ENCODE results near the gene AMPH. TPM values are rescaled to one million over a fixed set of nuclear protein-coding genes. Genes with fewer than 3 reads are reported as not detected.

AMPH gene
- total and polyA plus RNA-seq, 9 of the 15 experiments (the other 6 are each of a cell fraction or from before 2014, with no cell fraction given), result 0.03 to 0.35 TPM; not detected in 7

- in situ Hi-C loops (cut with MboI), result no loop called here
Observed at GRCh38 chr7:38391751-38392150, 239.4 kb downstream of the AMPH start.

More at GRCh38 chr7:38391751-38392150, 239.4 kb downstream of the AMPH start:
- DNase-seq (ENCODE audit: extremely low read depth in 1 of 4, low spot score in 3 of 4) (no peak), ATAC-seq (no peak), FAIRE-seq (no peak)
- no peaks in the 10 kb centered on the region for H3K9me1 ChIP-seq (ENCODE audit: control insufficient read depth, insufficient read depth, low read length)
- H3K36me3 ChIP-seq (ENCODE audit: control insufficient read depth, insufficient read depth, low read length), result no peaks in the 10 kb centered on the region
- no peaks in the 10 kb centered on the region for H3K4me1 ChIP-seq (replicated peaks in 1 of 2; ENCODE audit: control insufficient read depth in 2 of 2, insufficient read depth in 2 of 2, low read length in 2 of 2)
- no peaks in the 10 kb centered on the region for H3K27me3 ChIP-seq (ENCODE audit: control insufficient read depth in 2 of 2, insufficient read depth in 2 of 2, low read length in 2 of 2)
- H2AFZ ChIP-seq (ENCODE audit: low read depth, low read length), result no peak overlapping the region
- TF ChIP-seq ZNF408 (CRISPR knock-in tag; IDR thresholded peaks at IDR 0.05; ENCODE audit: low read depth) (no peak), HLTF (IDR thresholded peaks at IDR 0.05) (no peak), HSF4 (CRISPR knock-in tag; IDR thresholded peaks at IDR 0.05; ENCODE audit: borderline replicate concordance) (no peak), GATA2 (CRISPR knock-in tag; IDR thresholded peaks at IDR 0.05) (no peak), THAP12 (CRISPR knock-in tag; IDR thresholded peaks at IDR 0.05) (no peak), CEBPG (CRISPR knock-in tag; IDR thresholded peaks at IDR 0.05) (no peak), CEBPG (tag; conservative IDR thresholded peaks at IDR 0.05 in 1 of 2, IDR thresholded peaks at IDR 0.05 in 1 of 2) (no peak), PYGO2 (tag; IDR thresholded peaks at IDR 0.05) (no peak), USF1 (CRISPR knock-in tag; IDR thresholded peaks at IDR 0.05) (no peak), XRCC4 (IDR thresholded peaks at IDR 0.05; ENCODE audit: extremely low read depth, insufficient read depth, insufficient read length) (no peak), MYC (IDR thresholded peaks at IDR 0.05; ENCODE audit: low read depth, low read length) (no peak), MYC (CRISPR knock-in tag; IDR thresholded peaks at IDR 0.05; ENCODE audit: borderline replicate concordance, low read depth) (no peak)
- TF ChIP-seq, protein P1, sequence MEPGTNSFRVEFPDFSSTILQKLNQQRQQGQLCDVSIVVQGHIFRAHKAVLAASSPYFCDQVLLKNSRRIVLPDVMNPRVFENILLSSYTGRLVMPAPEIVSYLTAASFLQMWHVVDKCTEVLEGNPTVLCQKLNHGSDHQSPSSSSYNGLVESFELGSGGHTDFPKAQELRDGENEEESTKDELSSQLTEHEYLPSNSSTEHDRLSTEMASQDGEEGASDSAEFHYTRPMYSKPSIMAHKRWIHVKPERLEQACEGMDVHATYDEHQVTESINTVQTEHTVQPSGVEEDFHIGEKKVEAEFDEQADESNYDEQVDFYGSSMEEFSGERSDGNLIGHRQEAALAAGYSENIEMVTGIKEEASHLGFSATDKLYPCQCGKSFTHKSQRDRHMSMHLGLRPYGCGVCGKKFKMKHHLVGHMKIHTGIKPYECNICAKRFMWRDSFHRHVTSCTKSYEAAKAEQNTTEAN (CRISPR knock-in tag; IDR thresholded peaks at IDR 0.05), result no peak
- TF ChIP-seq, protein P2, sequence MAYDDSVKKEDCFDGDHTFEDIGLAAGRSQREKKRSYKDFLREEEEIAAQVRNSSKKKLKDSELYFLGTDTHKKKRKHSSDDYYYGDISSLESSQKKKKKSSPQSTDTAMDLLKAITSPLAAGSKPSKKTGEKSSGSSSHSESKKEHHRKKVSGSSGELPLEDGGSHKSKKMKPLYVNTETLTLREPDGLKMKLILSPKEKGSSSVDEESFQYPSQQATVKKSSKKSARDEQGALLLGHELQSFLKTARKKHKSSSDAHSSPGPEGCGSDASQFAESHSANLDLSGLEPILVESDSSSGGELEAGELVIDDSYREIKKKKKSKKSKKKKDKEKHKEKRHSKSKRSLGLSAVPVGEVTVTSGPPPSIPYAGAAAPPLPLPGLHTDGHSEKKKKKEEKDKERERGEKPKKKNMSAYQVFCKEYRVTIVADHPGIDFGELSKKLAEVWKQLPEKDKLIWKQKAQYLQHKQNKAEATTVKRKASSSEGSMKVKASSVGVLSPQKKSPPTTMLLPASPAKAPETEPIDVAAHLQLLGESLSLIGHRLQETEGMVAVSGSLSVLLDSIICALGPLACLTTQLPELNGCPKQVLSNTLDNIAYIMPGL (CRISPR knock-in tag; IDR thresholded peaks at IDR 0.05), result no peak
- TF ChIP-seq, protein P3, sequence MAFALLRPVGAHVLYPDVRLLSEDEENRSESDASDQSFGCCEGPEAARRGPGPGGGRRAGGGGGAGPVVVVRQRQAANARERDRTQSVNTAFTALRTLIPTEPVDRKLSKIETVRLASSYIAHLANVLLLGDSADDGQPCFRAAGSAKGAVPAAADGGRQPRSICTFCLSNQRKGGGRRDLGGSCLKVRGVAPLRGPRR (CRISPR knock-in tag; IDR thresholded peaks at IDR 0.05), result no peak
- intact Hi-C loops (cut with micrococcal nuclease), result no loop called here
- no peak overlapping the region for H3K9ac ChIP-seq (ENCODE audit: insufficient read depth in 1 of 2, low read depth in 2 of 2, low read length in 2 of 2)
- no peak overlapping the region for H3K4me3 ChIP-seq
- BruUV-seq (replicated peaks), result no TSS peak
- H3K27ac ChIP-seq (ENCODE audit: extremely low read depth, low read depth, low read length), result no peak overlapping the region
- H3K79me2 ChIP-seq (ENCODE audit: control insufficient read depth, insufficient read depth, low read length), result no peaks in the 10 kb centered on the region
- H3K4me2 ChIP-seq (ENCODE audit: insufficient read depth, low read length), result no peak overlapping the region
- 88% methylated on average over 5 of the region's 13 CpGs for WGBS (ENCODE audit: insufficient coverage, low coverage, missing lambda C conversion rate)
- ChIA-PET POLR2A (no interaction called here), CTCF (ENCODE audit: low intra/inter-chr PET ratio) (no interaction called here)
- no peaks in the 10 kb centered on the region for H4K20me1 ChIP-seq (replicated peaks; ENCODE audit: control insufficient read depth, insufficient read depth, low read length)
- no peaks in the 10 kb centered on the region for H3K9me3 ChIP-seq (replicated peaks; ENCODE audit: control insufficient read depth, insufficient read depth, low read depth, low read length)

Data from K562 (cell line).